GM18499 (cell line): ENCODE results near the gene HES5.
"Not testable (repeated sequence)": the region's sequence is repeated elsewhere in the genome, so short reads cannot be mapped to it uniquely, and the experiment has no call there.

ENCODE experiments used
- ATAC-seq: cut with Tn5 transposase; IDR thresholded peaks from one replicate; pipeline ENCODE4 v1.9.1; 2021; ENCODE audit warnings: moderate number of reproducible peaks; ENCODE audit not compliant: insufficient read depth, unreplicated experiment

Gene HES5

GRCh38 chr1:2561446-2561845 lies 31.4 kb upstream of the HES5 start:
- ATAC-seq, result no peak

- ATAC-seq, result no peak
Measured at GRCh38 chr1:2560299-2561073, 30.4 kb upstream of the HES5 start.

GRCh38 chr1:2559509-2560298 lies 29.6 kb upstream of the HES5 start:
- no peak for ATAC-seq

- no peak for ATAC-seq
Measured at GRCh38 chr1:2558861-2559260, 28.8 kb upstream of the HES5 start.

GRCh38 chr1:2558420-2558819 lies 28.4 kb upstream of the HES5 start:
- ATAC-seq, result no peak

GRCh38 chr1:2557482-2558400 lies 27.7 kb upstream of the HES5 start:
- no peak for ATAC-seq

- ATAC-seq, result no peak
Measured at GRCh38 chr1:2556678-2557481, 26.8 kb upstream of the HES5 start.

- ATAC-seq, result no peak
Measured at GRCh38 chr1:2556277-2556677, 26.2 kb upstream of the HES5 start, which contains the start of gene TNFRSF14. Gene TNFRSF14, plus strand, starts transcription at chr1:2556371. Its CDS starts 294 bp downstream, at chr1:2556665.

GRCh38 chr1:2555634-2556276 lies 25.7 kb upstream of the HES5 start:
- ATAC-seq, result no peak

GRCh38 chr1:2554621-2555387 lies 24.7 kb upstream of the HES5 start:
- ATAC-seq, result no peak

- ATAC-seq, result no peak
Measured at GRCh38 chr1:2553871-2554620, 24.0 kb upstream of the HES5 start.

GRCh38 chr1:2553076-2553475 lies 23.0 kb upstream of the HES5 start:
- not testable (repeated sequence) for ATAC-seq

GRCh38 chr1:2552189-2552588 lies 22.1 kb upstream of the HES5 start:
- no peak for ATAC-seq

- not testable (repeated sequence) for ATAC-seq
Measured at GRCh38 chr1:2551544-2551943, 21.5 kb upstream of the HES5 start.

- not testable (repeated sequence) for ATAC-seq
Measured at GRCh38 chr1:2550309-2550861, 20.3 kb upstream of the HES5 start.

- ATAC-seq, result not testable (repeated sequence)
Measured at GRCh38 chr1:2549367-2550029, 19.4 kb upstream of the HES5 start.

- no peak for ATAC-seq
Measured at GRCh38 chr1:2548068-2548589, 18.1 kb upstream of the HES5 start.
